ENCODE results near the gene ARHGAP8.
"Not testable (repeated sequence)": the region's sequence is repeated elsewhere in the genome, so short reads cannot be mapped to it uniquely, and the experiment has no call there.

The ARHGAP8 gene

DNA sequence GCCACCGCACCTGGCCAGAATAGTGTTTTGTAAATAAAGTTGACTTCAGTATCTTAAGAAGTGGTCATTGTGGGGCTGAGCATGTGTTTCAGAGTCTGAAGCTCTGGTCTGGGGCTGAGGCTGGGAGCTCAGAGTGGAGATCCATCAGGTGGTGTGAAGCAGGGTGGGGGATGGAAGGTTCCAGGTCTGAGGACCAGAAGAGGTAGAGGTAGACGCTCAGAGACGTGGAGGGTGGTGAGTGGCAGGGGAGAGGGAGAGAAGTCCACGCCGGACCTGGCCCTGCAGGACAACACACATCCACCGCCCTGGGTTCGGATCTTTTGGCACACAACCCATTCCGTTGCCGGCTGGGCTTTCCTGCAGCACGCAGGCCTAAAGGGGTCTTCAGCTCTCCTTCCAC, 40.7 kb downstream of the ARHGAP8 start:
- TF ChIP-seq, protein P1, sequence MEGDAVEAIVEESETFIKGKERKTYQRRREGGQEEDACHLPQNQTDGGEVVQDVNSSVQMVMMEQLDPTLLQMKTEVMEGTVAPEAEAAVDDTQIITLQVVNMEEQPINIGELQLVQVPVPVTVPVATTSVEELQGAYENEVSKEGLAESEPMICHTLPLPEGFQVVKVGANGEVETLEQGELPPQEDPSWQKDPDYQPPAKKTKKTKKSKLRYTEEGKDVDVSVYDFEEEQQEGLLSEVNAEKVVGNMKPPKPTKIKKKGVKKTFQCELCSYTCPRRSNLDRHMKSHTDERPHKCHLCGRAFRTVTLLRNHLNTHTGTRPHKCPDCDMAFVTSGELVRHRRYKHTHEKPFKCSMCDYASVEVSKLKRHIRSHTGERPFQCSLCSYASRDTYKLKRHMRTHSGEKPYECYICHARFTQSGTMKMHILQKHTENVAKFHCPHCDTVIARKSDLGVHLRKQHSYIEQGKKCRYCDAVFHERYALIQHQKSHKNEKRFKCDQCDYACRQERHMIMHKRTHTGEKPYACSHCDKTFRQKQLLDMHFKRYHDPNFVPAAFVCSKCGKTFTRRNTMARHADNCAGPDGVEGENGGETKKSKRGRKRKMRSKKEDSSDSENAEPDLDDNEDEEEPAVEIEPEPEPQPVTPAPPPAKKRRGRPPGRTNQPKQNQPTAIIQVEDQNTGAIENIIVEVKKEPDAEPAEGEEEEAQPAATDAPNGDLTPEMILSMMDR (IDR thresholded peaks at IDR 0.05; ENCODE audit: low read length, missing control alignments) = no peak
- no peak overlapping the region for H3K4me3 ChIP-seq (replicated peaks; ENCODE audit: low read depth, low read length)
- no peak for DNase-seq (ENCODE audit: low read depth)

DNA sequence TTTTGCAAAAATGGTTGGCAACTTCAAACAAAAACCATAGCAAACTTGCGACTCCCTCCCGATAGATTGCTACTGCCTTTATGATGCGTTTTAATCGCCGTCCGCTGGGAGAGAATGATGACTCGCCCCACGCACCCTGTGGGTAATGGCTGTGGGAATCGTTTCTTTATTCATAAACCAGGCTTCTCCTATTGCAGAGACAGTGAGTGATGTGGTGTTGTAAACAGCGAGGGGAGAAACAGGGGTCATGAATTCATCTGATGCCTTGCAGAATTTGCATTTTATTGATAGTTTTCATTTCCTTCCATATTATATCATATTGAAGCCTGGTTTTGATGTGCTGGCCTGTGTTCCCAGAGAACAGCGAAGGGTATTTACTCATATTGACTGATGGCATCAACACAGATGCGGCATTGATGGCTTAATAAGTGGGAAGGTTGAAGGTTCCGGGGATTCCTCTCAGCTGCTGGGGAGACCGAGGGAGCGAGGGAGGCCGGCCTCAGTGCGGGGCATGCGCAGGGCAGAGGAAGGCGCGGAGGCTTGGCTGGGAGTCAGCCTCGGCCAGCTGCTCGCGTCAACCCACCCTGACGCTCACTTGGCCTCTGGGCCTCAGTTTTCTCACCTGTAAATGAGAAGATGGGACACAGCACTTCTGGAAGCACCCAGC, 41.3 kb downstream of the ARHGAP8 start:
- no peak for DNase-seq (ENCODE audit: low read depth)
- TF ChIP-seq, protein P1 (IDR thresholded peaks at IDR 0.05; ENCODE audit: low read length, missing control alignments) = no peak
- no peak overlapping the region for H3K4me3 ChIP-seq (replicated peaks; ENCODE audit: low read depth, low read length)

GRCh38 chr22:44795701-44796630, 43.6 kb downstream of the ARHGAP8 start:
- TF ChIP-seq, protein P1 (IDR thresholded peaks at IDR 0.05; ENCODE audit: low read length, missing control alignments) = no peak
- DNase-seq (ENCODE audit: low read depth) = no peak

GRCh38 chr22:44797181-44797725, 44.9 kb downstream of the ARHGAP8 start:
- DNase-seq (ENCODE audit: low read depth) = no peak
- H3K4me3 ChIP-seq (replicated peaks; ENCODE audit: low read depth, low read length) = no peak overlapping the region
- TF ChIP-seq, protein P1 (IDR thresholded peaks at IDR 0.05; ENCODE audit: low read length, missing control alignments) = no peak

More at GRCh38 chr22:44795701-44796630, 43.6 kb downstream of the ARHGAP8 start:
- H3K4me3 ChIP-seq (replicated peaks; ENCODE audit: low read depth, low read length) = no peak overlapping the region

GRCh38 chr22:44799077-44799945, 46.9 kb downstream of the ARHGAP8 start:
- no peak overlapping the region for H3K4me3 ChIP-seq (replicated peaks; ENCODE audit: low read depth, low read length)
- TF ChIP-seq, protein P1 (IDR thresholded peaks at IDR 0.05; ENCODE audit: low read length, missing control alignments) = no peak
- DNase-seq (ENCODE audit: low read depth) = no peak

GRCh38 chr22:44799946-44800634, 47.7 kb downstream of the ARHGAP8 start:
- not testable (repeated sequence) for H3K4me3 ChIP-seq (replicated peaks; ENCODE audit: low read depth, low read length); DNase-seq (ENCODE audit: low read depth)

All from fibroblast of pulmonary artery (primary cell).